BJ (cell line): Measurements from ENCODE around the gene R3HDML. TPM values are rescaled to one million over a fixed set of nuclear protein-coding genes. Genes with fewer than 3 reads are reported as not detected.
A peak's percentile ranks its signal among the peaks of the same experiment; 100 is the strongest.

Source experiments
- CTCF ChIA-PET: fragments of 350-600 bp; formaldehyde crosslinking; extraction: SDS; loops from one replicate; lab custom pipeline; 2021; ENCODE audit warnings: antibody characterized with exemption, inconsistent platforms; lab: Yijun Ruan, JAX
- POLR2A ChIA-PET: fragments of 300-600 bp; sonication (Branson Sonifier 250); formaldehyde crosslinking; extraction: SDS; loops from one replicate; lab custom pipeline; 2021; ENCODE audit warnings: antibody characterized with exemption; lab: Charles Lee
- DNase-seq: peaks from one replicate; pipeline ENCODE4 v3.0.0-alpha.2; 2011; ENCODE audit warnings: low read depth
- H3K27me3 ChIP-seq: 2 replicates; pipeline ENCODE4 v1.6.0; 2011; ENCODE audit warnings: low read length; ENCODE audit not compliant: control insufficient read depth, insufficient read depth
- H3K36me3 ChIP-seq: 2 replicates; pipeline ENCODE4 v1.5.1; 2011; ENCODE audit warnings: low read length; ENCODE audit not compliant: control insufficient read depth, insufficient read depth
- H3K4me3 ChIP-seq: 2 replicates; pipeline ENCODE4 v1.5.1; 2011; ENCODE audit warnings: low read depth, mild to moderate bottlenecking, control low read depth, low read length
- CTCF ChIP-seq: IDR thresholded peaks from 2 replicates; pipeline ENCODE4 v1.5.1; 2011; ENCODE audit warnings: low read depth, mild to moderate bottlenecking, control low read depth, inconsistent platforms, low read length, moderate library complexity; ENCODE audit not compliant: insufficient read depth
- polyA plus RNA-seq: library from polyadenylated mRNA; depleted of rRNA; stranded (reverse); fragments of >200 nt; gene quantifications from 2 replicates; pipeline ENCODE4 v1.2.3, GENCODE V29; 2011

R3HDML gene
- polyA plus RNA-seq, 1 experiment = not detected

GRCh38 chr20:44370639-44371218 lies 33.9 kb downstream of the R3HDML start:
- H3K36me3 ChIP-seq = no peaks in the 10 kb centered on the region
- no peak for DNase-seq
- no peaks in the 10 kb centered on the region for H3K27me3 ChIP-seq
- POLR2A ChIA-PET = no interaction called here
- CTCF ChIA-PET = interaction anchor here (0.8 kb wide), 1 partner anchor 101 kb away, joined by 3 read pairs; no protein-coding TSS in a partner anchor
- H3K4me3 ChIP-seq = no peak overlapping the region
- TF ChIP-seq CTCF = no peak

- no peak overlapping the region for H3K4me3 ChIP-seq
- no peak for TF ChIP-seq CTCF
- H3K27me3 ChIP-seq = peaks cover 2% of the 10 kb centered on the region
- H3K36me3 ChIP-seq = no peaks in the 10 kb centered on the region
- ChIA-PET POLR2A (no interaction called here), CTCF (interaction anchor here (0.6 to 7.0 kb wide), 7 partner anchors 10 to 697 kb away, joined by 3 to 68 read pairs (median 5); no protein-coding TSS in a partner anchor)
- DNase-seq = no peak
Observed at GRCh38 chr20:44382641-44383040, 45.8 kb downstream of the R3HDML start.

GRCh38 chr20:44384423-44385027 lies 47.7 kb downstream of the R3HDML start:
- POLR2A ChIA-PET = interaction anchor here (0.6 kb wide), 1 partner anchor 503 kb away, joined by 3 read pairs; no protein-coding TSS in a partner anchor
- no peak for DNase-seq
- H3K27me3 ChIP-seq = peaks cover 2% of the 10 kb centered on the region
- CTCF ChIA-PET = interaction anchor here (0.5 to 7.0 kb wide), 27 partner anchors 11 to 1817 kb away, joined by 3 to 68 read pairs (median 5); no protein-coding TSS in a partner anchor
- no peak overlapping the region for H3K4me3 ChIP-seq
- peak; percentile 92 for TF ChIP-seq CTCF
- no peaks in the 10 kb centered on the region for H3K36me3 ChIP-seq

- peaks cover 5% of the 10 kb centered on the region for H3K27me3 ChIP-seq
Observed at GRCh38 chr20:44388466-44389023, 51.7 kb downstream of the R3HDML start.

More at GRCh38 chr20:44388466-44389023, 51.7 kb downstream of the R3HDML start:
- Histone ChIP-seq H3K36me3 (no peaks in the 10 kb centered on the region), H3K4me3 (no peak overlapping the region)
- DNase-seq = no peak
- ChIA-PET POLR2A (no interaction called here), CTCF (interaction anchor here (0.6 to 4.0 kb wide), 15 partner anchors 10 to 294 kb away, joined by 3 to 37 read pairs (median 4); partner anchors contain the start of gene FITM2)
- peak; percentile 87 for TF ChIP-seq CTCF
